HCT116 (cell line): ENCODE results near the gene TMEM201.

Experiments
- CTCF ChIP-seq, 3 experiments: fragments of 200-600 bp in 1 of 3; sonication (generic) in 1 of 3; IDR thresholded peaks in 2 of 3; conservative IDR thresholded peaks in 1 of 3; 2 replicates each; pipeline ENCODE4 v1.5.1; 2012 to 2017; ENCODE audit warnings: low read depth in 2 of 3, low read length in 2 of 3, antibody characterized with exemption in 1 of 3, borderline replicate concordance in 1 of 3, control low read depth in 1 of 3, mild to moderate bottlenecking in 1 of 3, mixed read lengths in 1 of 3, mixed run types in 1 of 3, moderate library complexity in 1 of 3; ENCODE audit not compliant: insufficient read depth in 1 of 3
- EZH2phosphoT487 ChIP-seq: fragments of 200-600 bp; IDR thresholded peaks from 2 replicates; pipeline ENCODE4 v1.6.1; 2018; ENCODE audit warnings: antibody characterized with exemption, borderline replicate concordance
- YY1 ChIP-seq: IDR thresholded peaks from 2 replicates; pipeline ENCODE4 v1.6.1; 2011; ENCODE audit warnings: low read length, low read depth, moderate library complexity, mild to moderate bottlenecking; ENCODE audit not compliant: insufficient replicate concordance; ENCODE audit errors: extremely low read depth
- TF ChIP-seq, protein P1 (sequence below): IDR thresholded peaks from 2 replicates; pipeline ENCODE4 v1.6.1; 2011; ENCODE audit warnings: mild to moderate bottlenecking, low read length, moderate library complexity; ENCODE audit not compliant: insufficient replicate concordance; ENCODE audit errors: extremely low read depth

GRCh38 chr1:9589719-9590157 lies 1.0 kb downstream of the TMEM201 start:
- TF ChIP-seq EZH2phosphoT487 (no peak), CTCF (IDR thresholded peaks at IDR 0.05 in 2 of 3, conservative IDR thresholded peaks at IDR 0.05 in 1 of 3; ENCODE audit: borderline replicate concordance in 1 of 3, insufficient read depth in 1 of 3, low read depth in 2 of 3, low read length in 2 of 3) (no peak), YY1 (no peak)
- TF ChIP-seq, protein P1, sequence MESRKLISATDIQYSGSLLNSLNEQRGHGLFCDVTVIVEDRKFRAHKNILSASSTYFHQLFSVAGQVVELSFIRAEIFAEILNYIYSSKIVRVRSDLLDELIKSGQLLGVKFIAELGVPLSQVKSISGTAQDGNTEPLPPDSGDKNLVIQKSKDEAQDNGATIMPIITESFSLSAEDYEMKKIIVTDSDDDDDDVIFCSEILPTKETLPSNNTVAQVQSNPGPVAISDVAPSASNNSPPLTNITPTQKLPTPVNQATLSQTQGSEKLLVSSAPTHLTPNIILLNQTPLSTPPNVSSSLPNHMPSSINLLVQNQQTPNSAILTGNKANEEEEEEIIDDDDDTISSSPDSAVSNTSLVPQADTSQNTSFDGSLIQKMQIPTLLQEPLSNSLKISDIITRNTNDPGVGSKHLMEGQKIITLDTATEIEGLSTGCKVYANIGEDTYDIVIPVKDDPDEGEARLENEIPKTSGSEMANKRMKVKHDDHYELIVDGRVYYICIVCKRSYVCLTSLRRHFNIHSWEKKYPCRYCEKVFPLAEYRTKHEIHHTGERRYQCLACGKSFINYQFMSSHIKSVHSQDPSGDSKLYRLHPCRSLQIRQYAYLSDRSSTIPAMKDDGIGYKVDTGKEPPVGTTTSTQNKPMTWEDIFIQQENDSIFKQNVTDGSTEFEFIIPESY: no peak
